Measurements from ENCODE around the gene JUNB. TPM values are rescaled to one million over a fixed set of nuclear protein-coding genes. Genes with fewer than 3 reads are reported as not detected.

Gene JUNB
- total and polyA plus RNA-seq, 2 experiments from 2014 or later: 37.2 to 103 TPM

DNA sequence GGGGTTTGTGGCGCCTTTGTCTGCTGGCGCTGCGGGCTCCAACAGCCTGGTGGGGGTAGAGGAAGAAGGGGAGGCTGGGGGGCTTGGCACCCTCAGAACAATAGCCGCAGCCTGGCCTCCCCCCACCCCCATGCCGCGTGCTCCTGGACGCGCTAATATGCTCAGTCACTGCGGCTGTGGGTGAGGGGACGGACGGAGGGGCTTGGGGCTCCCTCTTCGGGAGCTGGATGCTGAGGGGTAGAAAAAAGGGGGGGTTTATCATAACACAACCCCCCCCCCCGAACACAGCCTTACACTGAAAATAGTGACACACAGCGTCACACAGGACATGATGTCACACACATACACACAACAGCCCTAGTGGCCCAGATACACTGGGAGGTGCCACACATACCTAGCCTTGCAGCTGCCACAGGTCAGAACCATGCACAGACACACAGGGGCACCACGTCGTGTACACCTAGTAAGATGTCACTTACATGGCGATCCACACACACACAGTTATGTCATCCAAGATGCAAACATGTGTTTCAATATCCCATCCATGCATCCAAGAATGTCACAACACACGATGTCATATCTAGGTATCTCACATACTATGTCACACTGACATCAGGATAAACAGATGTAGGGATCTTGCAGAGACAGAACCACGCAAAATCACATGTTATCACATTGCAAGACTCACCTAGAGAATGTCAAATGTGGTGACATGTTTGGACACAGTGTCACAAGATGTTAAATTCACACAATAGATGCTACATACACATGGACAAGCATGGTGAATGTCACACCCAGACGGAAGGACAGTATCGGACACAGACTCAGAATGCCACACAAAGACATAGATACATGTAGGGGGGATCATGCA lies 47.8 kb downstream of the JUNB start:
- H3K4me3 ChIP-seq: peak overlapping the region; percentile 75
- H3K27me3 ChIP-seq: peaks cover 35% of the 10 kb centered on the region
- H3K9me3 ChIP-seq (ENCODE audit: low read depth): no peaks in the 10 kb centered on the region
- H3K36me3 ChIP-seq: no peaks in the 10 kb centered on the region
- no peak overlapping the region for H3K27ac ChIP-seq
- TF ChIP-seq, protein P1, sequence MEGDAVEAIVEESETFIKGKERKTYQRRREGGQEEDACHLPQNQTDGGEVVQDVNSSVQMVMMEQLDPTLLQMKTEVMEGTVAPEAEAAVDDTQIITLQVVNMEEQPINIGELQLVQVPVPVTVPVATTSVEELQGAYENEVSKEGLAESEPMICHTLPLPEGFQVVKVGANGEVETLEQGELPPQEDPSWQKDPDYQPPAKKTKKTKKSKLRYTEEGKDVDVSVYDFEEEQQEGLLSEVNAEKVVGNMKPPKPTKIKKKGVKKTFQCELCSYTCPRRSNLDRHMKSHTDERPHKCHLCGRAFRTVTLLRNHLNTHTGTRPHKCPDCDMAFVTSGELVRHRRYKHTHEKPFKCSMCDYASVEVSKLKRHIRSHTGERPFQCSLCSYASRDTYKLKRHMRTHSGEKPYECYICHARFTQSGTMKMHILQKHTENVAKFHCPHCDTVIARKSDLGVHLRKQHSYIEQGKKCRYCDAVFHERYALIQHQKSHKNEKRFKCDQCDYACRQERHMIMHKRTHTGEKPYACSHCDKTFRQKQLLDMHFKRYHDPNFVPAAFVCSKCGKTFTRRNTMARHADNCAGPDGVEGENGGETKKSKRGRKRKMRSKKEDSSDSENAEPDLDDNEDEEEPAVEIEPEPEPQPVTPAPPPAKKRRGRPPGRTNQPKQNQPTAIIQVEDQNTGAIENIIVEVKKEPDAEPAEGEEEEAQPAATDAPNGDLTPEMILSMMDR (IDR thresholded peaks at IDR 0.05; ENCODE audit: low read depth, low read length): no peak
- no peaks in the 10 kb centered on the region for H3K4me1 ChIP-seq (ENCODE audit: low read depth)
- no peak for DNase-seq (ENCODE audit: low read depth in 1 of 2, low spot score in 1 of 2)

DNA sequence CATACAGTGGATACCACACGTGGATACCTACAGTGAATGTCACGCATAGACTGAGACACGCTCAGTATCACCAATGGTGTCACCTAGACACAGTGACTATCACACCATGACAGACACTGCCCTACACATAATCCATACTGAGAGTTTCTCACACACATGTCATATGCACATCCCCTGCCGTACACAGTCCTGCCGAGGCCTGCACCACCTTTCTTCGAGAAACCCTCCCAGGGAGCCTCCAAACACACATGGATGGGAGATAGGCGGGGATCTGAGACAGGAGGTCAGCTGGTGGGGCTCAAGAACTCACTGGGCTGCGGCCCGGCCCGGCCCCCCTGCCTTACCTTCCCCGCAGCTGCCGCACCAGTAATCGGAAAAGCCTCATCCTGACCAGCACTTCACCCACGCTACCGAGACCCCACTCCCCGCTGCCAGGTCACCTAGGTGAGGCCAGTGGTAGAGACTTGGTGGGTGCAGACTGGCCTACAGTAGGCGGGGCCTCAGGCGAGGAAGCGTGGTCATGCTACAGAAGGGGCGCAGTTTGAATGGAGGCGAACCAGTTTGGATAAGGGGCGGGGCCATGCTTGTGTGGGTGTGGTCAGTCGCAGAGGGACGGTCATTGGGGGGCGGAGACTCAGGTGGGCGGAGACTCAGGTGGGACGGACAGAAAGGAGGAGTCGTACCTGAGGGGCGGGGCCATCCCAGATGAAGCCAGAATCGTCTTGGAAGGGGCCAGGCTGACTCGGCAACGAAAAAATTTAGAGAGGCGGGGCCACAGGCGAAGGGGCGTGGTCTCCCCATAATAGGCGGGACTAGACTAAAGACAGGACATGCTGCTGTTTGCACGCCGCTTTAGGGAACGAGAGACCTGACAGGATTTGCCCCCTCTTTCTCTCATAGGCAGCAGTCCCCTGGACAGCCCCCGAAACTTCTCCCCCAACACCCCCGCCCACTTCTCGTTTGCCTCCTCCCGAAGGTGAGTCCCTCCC lies 49.1 kb downstream of the JUNB start:
- peak; percentile 71 to 92 for DNase-seq (ENCODE audit: low read depth in 1 of 2, low spot score in 1 of 2)
- TF ChIP-seq, protein P1 (IDR thresholded peaks at IDR 0.05; ENCODE audit: low read depth, low read length): no peak
- no peaks in the 10 kb centered on the region for H3K36me3 ChIP-seq
- peak overlapping the region; percentile 23 for H3K4me3 ChIP-seq
- no peaks in the 10 kb centered on the region for H3K9me3 ChIP-seq (ENCODE audit: low read depth)
- H3K4me1 ChIP-seq (ENCODE audit: low read depth): no peaks in the 10 kb centered on the region
- no peak overlapping the region for H3K27ac ChIP-seq
- peaks cover 23% of the 10 kb centered on the region for H3K27me3 ChIP-seq

DNA sequence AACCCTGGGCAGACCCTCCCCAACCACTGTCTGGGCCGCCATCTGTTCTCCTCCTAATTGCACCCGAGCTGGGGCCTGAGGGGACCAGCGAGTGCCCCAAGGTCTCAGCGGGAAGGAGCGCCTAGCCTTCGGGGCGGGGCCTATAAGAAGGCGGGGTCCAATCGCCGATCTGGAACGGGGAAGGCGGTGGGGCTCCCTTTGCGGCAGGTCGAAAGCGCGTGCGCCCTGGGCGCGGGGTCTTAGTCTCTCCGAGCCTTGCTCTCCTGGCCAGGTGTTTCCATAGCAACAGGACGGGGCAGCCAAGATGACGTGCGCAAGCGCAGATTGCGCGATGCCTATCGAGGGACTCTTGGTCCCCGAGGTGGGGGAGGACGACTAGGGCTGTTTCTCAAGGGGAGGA lies 49.8 kb downstream of the JUNB start:
- Histone ChIP-seq H3K9me3 (ENCODE audit: low read depth) (no peaks in the 10 kb centered on the region), H3K27ac (no peak overlapping the region), H3K27me3 (peaks cover 15% of the 10 kb centered on the region), H3K4me3 (peak overlapping the region; percentile 23), H3K4me1 (ENCODE audit: low read depth) (no peaks in the 10 kb centered on the region), H3K36me3 (no peaks in the 10 kb centered on the region)
- DNase-seq (ENCODE audit: low read depth in 1 of 2, low spot score in 1 of 2): peak; percentile 52 to 92
- TF ChIP-seq, protein P1 (IDR thresholded peaks at IDR 0.05; ENCODE audit: low read depth, low read length): no peak

DNA sequence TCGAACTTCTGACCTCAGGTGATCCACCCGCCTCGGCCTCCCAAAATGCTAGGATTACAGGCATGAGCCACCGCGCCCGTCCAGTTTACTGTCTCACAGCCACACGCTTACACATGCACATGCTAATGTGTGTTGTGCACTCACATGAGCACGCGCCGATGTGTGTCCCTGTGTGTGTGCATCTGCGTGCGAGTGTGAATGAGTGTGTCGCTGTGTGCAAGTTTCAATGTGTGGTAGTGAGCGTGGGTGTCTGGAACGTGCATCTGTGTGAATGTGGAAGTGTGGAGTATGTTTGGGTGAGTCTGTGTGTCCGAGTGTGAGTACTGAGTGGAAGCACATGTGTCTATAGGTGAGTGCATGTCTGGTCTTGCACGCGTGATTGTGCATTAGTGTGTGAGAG lies 51.2 kb downstream of the JUNB start:
- TF ChIP-seq, protein P1 (IDR thresholded peaks at IDR 0.05; ENCODE audit: low read depth, low read length): no peak
- no peak overlapping the region for H3K4me3 ChIP-seq
- H3K27ac ChIP-seq: no peak overlapping the region
- H3K27me3 ChIP-seq: peaks cover 11% of the 10 kb centered on the region
- no peaks in the 10 kb centered on the region for H3K9me3 ChIP-seq (ENCODE audit: low read depth)
- no peak for DNase-seq (ENCODE audit: low read depth in 1 of 2, low spot score in 1 of 2)
- no peaks in the 10 kb centered on the region for H3K4me1 ChIP-seq (ENCODE audit: low read depth)
- no peaks in the 10 kb centered on the region for H3K36me3 ChIP-seq

Other genes starting within 250 kb of the JUNB start
- gene ZNF564, start 240.0 kb upstream of the JUNB start, total RNA-seq: 9.0 and 12.8 TPM in 2 replicates
- 7.3 and 11.2 TPM in 2 replicates for gene ZNF564, start 240.0 kb upstream of the JUNB start, polyA plus RNA-seq
- 5.0 and 5.7 TPM in 2 replicates for gene ZNF490, start 180.7 kb upstream of the JUNB start, total RNA-seq
- gene ZNF490, start 180.7 kb upstream of the JUNB start, polyA plus RNA-seq: 2.4 and 4.2 TPM in 2 replicates
- 9.1 and 11.7 TPM in 2 replicates for gene ZNF791, start 180.6 kb upstream of the JUNB start, total RNA-seq
- 11.5 and 23.5 TPM in 2 replicates for gene ZNF791, start 180.6 kb upstream of the JUNB start, polyA plus RNA-seq
- 45.7 and 47.5 TPM in 2 replicates for gene MAN2B1, start 124.7 kb upstream of the JUNB start, total RNA-seq
- 22.1 and 25.3 TPM in 2 replicates for gene MAN2B1, start 124.7 kb upstream of the JUNB start, polyA plus RNA-seq
- 28.4 and 39.0 TPM in 2 replicates for gene WDR83, start 124.7 kb upstream of the JUNB start, total RNA-seq
- 29.4 and 40.2 TPM in 2 replicates for gene WDR83, start 124.7 kb upstream of the JUNB start, polyA plus RNA-seq
- 64.8 and 113 TPM in 2 replicates for gene DHPS, start 109.6 kb upstream of the JUNB start, total RNA-seq
- gene DHPS, start 109.6 kb upstream of the JUNB start, polyA plus RNA-seq: 80.0 and 99.5 TPM in 2 replicates
- 1.1 TPM in 1 of 2 replicates, not detected in the other for gene GNG14, start 103.5 kb upstream of the JUNB start, total RNA-seq
- gene GNG14, start 103.5 kb upstream of the JUNB start, polyA plus RNA-seq: 1.1 TPM in 1 of 2 replicates, not detected in the other
- gene FBXW9, start 94.9 kb upstream of the JUNB start, total RNA-seq: 17.2 and 32.7 TPM in 2 replicates
- gene FBXW9, start 94.9 kb upstream of the JUNB start, polyA plus RNA-seq: 25.6 and 29.6 TPM in 2 replicates
- gene TNPO2, start 67.6 kb upstream of the JUNB start, total RNA-seq: 43.4 and 68.6 TPM in 2 replicates
- gene TNPO2, start 67.6 kb upstream of the JUNB start, polyA plus RNA-seq: 20.1 and 20.5 TPM in 2 replicates
- gene TRIR, start 56.8 kb upstream of the JUNB start, total RNA-seq: 307 and 371 TPM in 2 replicates
- gene TRIR, start 56.8 kb upstream of the JUNB start, polyA plus RNA-seq: 175 and 218 TPM in 2 replicates
- 44.8 and 73.6 TPM in 2 replicates for gene GET3, start 54.0 kb upstream of the JUNB start, total RNA-seq
- 88.3 and 103 TPM in 2 replicates for gene GET3, start 54.0 kb upstream of the JUNB start, polyA plus RNA-seq
- gene BEST2, start 39.7 kb upstream of the JUNB start, total RNA-seq: not detected in 2 replicates
- gene BEST2, start 39.7 kb upstream of the JUNB start, polyA plus RNA-seq: not detected in 2 replicates
- gene HOOK2, start 15.9 kb upstream of the JUNB start, total RNA-seq: 28.5 and 54.4 TPM in 2 replicates
- 31.1 and 41.6 TPM in 2 replicates for gene HOOK2, start 15.9 kb upstream of the JUNB start, polyA plus RNA-seq
- 1,316 and 1,694 TPM in 2 replicates for gene PRDX2, start 10.3 kb downstream of the JUNB start, total RNA-seq
- gene PRDX2, start 10.3 kb downstream of the JUNB start, polyA plus RNA-seq: 1,469 and 1,719 TPM in 2 replicates
- 0.63 TPM in 1 of 2 replicates, not detected in the other for gene THSD8, start 10.6 kb downstream of the JUNB start, total RNA-seq
- gene THSD8, start 10.6 kb downstream of the JUNB start, polyA plus RNA-seq: 15.0 and 19.0 TPM in 2 replicates
- 20.4 and 29.0 TPM in 2 replicates for gene RNASEH2A, start 15.1 kb downstream of the JUNB start, total RNA-seq
- 40.4 and 57.3 TPM in 2 replicates for gene RNASEH2A, start 15.1 kb downstream of the JUNB start, polyA plus RNA-seq
- gene RTBDN, start 43.1 kb downstream of the JUNB start, total RNA-seq: not detected in 2 replicates
- 0.81 TPM in 1 of 2 replicates, not detected in the other for gene RTBDN, start 43.1 kb downstream of the JUNB start, polyA plus RNA-seq
- gene MAST1, start 47.0 kb downstream of the JUNB start, total RNA-seq: 3.7 and 7.9 TPM in 2 replicates
- 3.9 and 10.9 TPM in 2 replicates for gene MAST1, start 47.0 kb downstream of the JUNB start, polyA plus RNA-seq
- 25.8 and 54.7 TPM in 2 replicates for gene DNASE2, start 90.0 kb downstream of the JUNB start, total RNA-seq
- 26.0 and 49.5 TPM in 2 replicates for gene DNASE2, start 90.0 kb downstream of the JUNB start, polyA plus RNA-seq
- 0.51 and 2.2 TPM in 2 replicates for gene KLF1, start 95.7 kb downstream of the JUNB start, total RNA-seq
- 1.3 and 1.4 TPM in 2 replicates for gene KLF1, start 95.7 kb downstream of the JUNB start, polyA plus RNA-seq
- 54.9 and 77.9 TPM in 2 replicates for gene GCDH, start 99.7 kb downstream of the JUNB start, total RNA-seq
- 28.5 and 32.6 TPM in 2 replicates for gene GCDH, start 99.7 kb downstream of the JUNB start, polyA plus RNA-seq
- 0.53 and 1.1 TPM in 2 replicates for gene SYCE2, start 127.8 kb downstream of the JUNB start, total RNA-seq
- 2.8 and 3.8 TPM in 2 replicates for gene SYCE2, start 127.8 kb downstream of the JUNB start, polyA plus RNA-seq
- 81.9 and 87.9 TPM in 2 replicates for gene FARSA, start 142.2 kb downstream of the JUNB start, total RNA-seq
- gene FARSA, start 142.2 kb downstream of the JUNB start, polyA plus RNA-seq: 121 and 133 TPM in 2 replicates
- 615 and 1,390 TPM in 2 replicates for gene CALR, start 147.1 kb downstream of the JUNB start, total RNA-seq
- gene CALR, start 147.1 kb downstream of the JUNB start, polyA plus RNA-seq: 338 and 856 TPM in 2 replicates
- gene RAD23A, start 154.4 kb downstream of the JUNB start, total RNA-seq: 157 and 191 TPM in 2 replicates
- 182 and 225 TPM in 2 replicates for gene RAD23A, start 154.4 kb downstream of the JUNB start, polyA plus RNA-seq
- gene GADD45GIP1, start 165.7 kb downstream of the JUNB start, total RNA-seq: 78.2 and 84.5 TPM in 2 replicates
- 133 and 145 TPM in 2 replicates for gene GADD45GIP1, start 165.7 kb downstream of the JUNB start, polyA plus RNA-seq
- gene DAND5, start 178.1 kb downstream of the JUNB start, total RNA-seq: 0.67 TPM in 1 of 2 replicates, not detected in the other
- 0.07 and 0.09 TPM in 2 replicates for gene DAND5, start 178.1 kb downstream of the JUNB start, polyA plus RNA-seq
- gene NFIX, start 204.0 kb downstream of the JUNB start, total RNA-seq: 0.46 TPM in 1 of 2 replicates, not detected in the other
- gene NFIX, start 204.0 kb downstream of the JUNB start, polyA plus RNA-seq: 0.80 TPM in 1 of 2 replicates, not detected in the other